Stimulated activated naive CD8-positive, alpha-beta T cell treated with anti-CD3 and anti-CD28 coated beads, Interleukin-15, Interleukin-2, amounts not matched to agents 100 ng/mL and 50 ng/mL, for 24 hours (primary cell): ENCODE measurements around the gene ANKRD11.
"Not testable (repeated sequence)": the region's sequence is repeated elsewhere in the genome, so short reads cannot be mapped to it uniquely, and the experiment has no call there.

ENCODE experiments used
- H3K27ac Mint-ChIP-seq: one replicate; pipeline ENCODE4 v1.8.0; 2021; ENCODE audit warnings: mild to moderate bottlenecking, mixed read lengths
- H3K27me3 Mint-ChIP-seq: one replicate; pipeline ENCODE4 v1.8.0; 2021; ENCODE audit warnings: mixed read lengths
- H3K36me3 Mint-ChIP-seq: one replicate; pipeline ENCODE4 v1.8.0; 2021; ENCODE audit warnings: low read depth, mixed read lengths
- H3K4me1 Mint-ChIP-seq: one replicate; pipeline ENCODE4 v1.8.0; 2021; ENCODE audit warnings: low read depth, mixed read lengths
- H3K4me3 Mint-ChIP-seq: one replicate; pipeline ENCODE4 v1.8.0; 2021; ENCODE audit warnings: mild to moderate bottlenecking, mixed read lengths
- H3K9me3 Mint-ChIP-seq: one replicate; pipeline ENCODE4 v1.8.0; 2021; ENCODE audit warnings: mixed read lengths

Gene ANKRD11

DNA sequence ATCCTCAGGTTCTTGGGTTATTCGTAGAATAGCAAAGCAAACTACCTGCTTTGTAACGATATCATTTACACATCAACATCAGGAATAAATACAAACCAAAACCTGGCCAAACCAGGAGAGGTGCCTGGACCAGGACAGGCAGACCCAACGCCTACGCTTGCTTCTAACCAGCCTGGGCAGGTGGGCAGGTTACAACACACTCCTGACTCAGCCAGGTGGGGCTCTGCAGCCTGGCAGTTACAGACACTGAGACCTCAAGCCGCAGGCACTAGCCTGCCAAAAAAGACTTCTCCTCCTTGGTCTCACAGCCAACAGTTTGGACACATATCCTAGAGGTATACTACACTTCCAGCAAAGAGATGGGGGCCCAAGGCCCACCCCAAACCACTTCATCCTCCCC, 14.0 kb downstream of the ANKRD11 start:
- H3K27me3 Mint-ChIP-seq: no peaks in the 10 kb centered on the region
- peaks cover 28% of the 10 kb centered on the region for H3K36me3 Mint-ChIP-seq
- peaks cover 96% of the 10 kb centered on the region for H3K4me1 Mint-ChIP-seq
- H3K4me3 Mint-ChIP-seq: peak overlapping the region; percentile 28
- H3K27ac Mint-ChIP-seq: peak overlapping the region; percentile 59
- H3K9me3 Mint-ChIP-seq: no peaks in the 10 kb centered on the region

DNA sequence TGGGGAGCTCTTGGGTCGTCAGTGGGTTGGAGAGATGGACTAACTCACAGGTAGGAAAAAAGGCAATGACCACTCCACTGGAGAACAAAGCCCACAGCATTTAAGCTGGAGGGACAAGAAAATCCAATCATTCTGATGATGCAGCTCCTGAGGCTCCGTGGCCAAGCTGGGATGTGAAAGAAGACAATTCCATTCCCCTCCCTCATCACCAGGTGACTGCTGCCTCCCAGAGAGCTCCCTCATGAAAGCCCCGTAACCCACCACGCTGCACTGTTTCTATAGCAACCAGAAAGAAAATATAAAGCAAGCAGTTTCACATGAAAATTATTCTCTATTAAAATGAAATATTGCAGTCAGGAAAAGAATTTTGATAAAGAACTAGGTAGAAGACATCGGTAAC, 15.2 kb downstream of the ANKRD11 start:
- Mint-ChIP-seq H3K27me3 (no peaks in the 10 kb centered on the region), H3K27ac (peak overlapping the region; percentile 45), H3K4me3 (no peak overlapping the region)

DNA sequence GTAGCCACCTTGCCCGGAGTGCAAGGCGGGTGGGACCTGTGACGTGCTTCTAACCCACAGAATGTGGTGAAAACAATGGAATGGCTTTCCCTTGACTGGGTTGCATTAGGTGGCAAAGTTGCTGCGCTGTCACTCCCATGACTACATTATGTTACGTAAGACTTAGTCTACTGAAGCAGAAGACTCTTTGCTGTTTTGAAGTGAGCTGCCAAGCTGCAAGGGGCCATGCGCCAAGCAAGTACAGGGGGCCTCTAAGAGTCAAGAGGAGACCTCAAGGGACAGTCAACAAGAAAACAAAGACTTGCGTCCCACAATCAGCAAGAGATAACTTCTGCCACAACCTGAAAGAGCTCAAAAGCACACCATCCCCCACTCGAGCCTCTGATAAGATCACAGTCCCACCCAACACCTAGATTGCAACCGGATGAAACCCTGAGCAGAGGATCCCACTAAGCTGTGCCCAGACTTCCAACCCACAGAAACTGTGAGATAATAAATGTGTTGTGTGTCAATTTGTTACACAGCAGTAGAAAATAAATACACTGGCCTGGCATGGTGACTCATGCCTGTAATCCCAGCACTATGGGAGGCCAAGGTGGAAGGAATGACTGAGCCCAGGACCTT, 16.5 kb downstream of the ANKRD11 start:
- H3K27me3 Mint-ChIP-seq: no peaks in the 10 kb centered on the region
- H3K4me1 Mint-ChIP-seq: peaks cover 88% of the 10 kb centered on the region
- peak overlapping the region; percentile 45 for H3K4me3 Mint-ChIP-seq
- H3K9me3 Mint-ChIP-seq: no peaks in the 10 kb centered on the region
- peak overlapping the region; percentile 77 for H3K27ac Mint-ChIP-seq
- H3K36me3 Mint-ChIP-seq: peaks cover 30% of the 10 kb centered on the region

More for the DNA sequence above, 15.2 kb downstream of the ANKRD11 start:
- peaks cover 23% of the 10 kb centered on the region for H3K36me3 Mint-ChIP-seq
- no peaks in the 10 kb centered on the region for H3K9me3 Mint-ChIP-seq
- peaks cover 90% of the 10 kb centered on the region for H3K4me1 Mint-ChIP-seq

DNA sequence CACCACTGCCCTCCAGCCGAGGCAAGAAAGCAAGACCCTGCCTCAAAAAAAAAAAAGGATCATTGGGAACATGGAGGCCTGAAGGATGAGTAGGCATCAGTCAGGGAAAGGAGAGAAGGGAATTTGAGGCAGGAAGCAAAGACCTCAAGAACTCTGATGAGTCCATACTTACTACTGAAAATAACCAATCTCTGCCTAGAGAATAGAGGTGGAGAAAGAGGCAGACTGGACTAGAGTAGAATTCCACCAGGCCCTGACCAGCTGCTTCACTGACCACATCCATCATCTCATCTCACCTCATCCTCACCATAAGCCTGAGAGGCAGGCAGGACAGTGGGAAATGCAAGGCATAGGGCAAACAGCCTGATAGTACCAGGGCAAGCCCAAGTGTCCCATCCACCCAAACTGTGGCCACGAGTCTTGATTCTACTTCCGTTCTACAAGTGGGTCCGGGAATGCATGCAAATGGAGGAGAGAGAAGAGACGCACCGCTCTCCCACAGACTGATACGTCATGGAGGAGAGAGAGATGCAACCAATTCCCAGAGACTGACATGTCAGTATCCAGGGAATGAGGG, 17.1 kb downstream of the ANKRD11 start:
- no peaks in the 10 kb centered on the region for H3K27me3 Mint-ChIP-seq
- no peak overlapping the region for H3K27ac Mint-ChIP-seq
- peaks cover 34% of the 10 kb centered on the region for H3K36me3 Mint-ChIP-seq
- no peaks in the 10 kb centered on the region for H3K9me3 Mint-ChIP-seq
- peaks cover 88% of the 10 kb centered on the region for H3K4me1 Mint-ChIP-seq
- no peak overlapping the region for H3K4me3 Mint-ChIP-seq

DNA sequence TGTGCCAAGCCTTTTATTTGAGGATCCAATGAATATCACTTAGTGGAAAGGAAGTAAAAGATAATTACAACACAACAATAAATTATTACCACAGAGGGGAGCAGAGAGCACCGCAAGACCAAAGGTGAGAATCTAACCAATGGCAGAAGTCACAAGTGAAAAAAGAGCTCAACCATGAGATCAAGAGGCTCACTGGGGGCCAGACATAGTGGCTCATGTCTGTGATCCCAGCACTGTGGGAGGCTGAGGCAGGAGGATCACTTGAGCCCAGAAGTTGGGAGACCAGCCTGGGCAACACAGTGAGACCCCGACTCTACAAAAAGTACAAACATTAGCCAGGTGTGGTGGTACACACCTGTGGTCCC, 17.7 kb downstream of the ANKRD11 start:
- Mint-ChIP-seq H3K36me3 (peaks cover 34% of the 10 kb centered on the region), H3K27ac (peak overlapping the region; percentile 53), H3K4me1 (peaks cover 88% of the 10 kb centered on the region), H3K4me3 (peak overlapping the region; percentile 18), H3K9me3 (no peaks in the 10 kb centered on the region), H3K27me3 (no peaks in the 10 kb centered on the region)

DNA sequence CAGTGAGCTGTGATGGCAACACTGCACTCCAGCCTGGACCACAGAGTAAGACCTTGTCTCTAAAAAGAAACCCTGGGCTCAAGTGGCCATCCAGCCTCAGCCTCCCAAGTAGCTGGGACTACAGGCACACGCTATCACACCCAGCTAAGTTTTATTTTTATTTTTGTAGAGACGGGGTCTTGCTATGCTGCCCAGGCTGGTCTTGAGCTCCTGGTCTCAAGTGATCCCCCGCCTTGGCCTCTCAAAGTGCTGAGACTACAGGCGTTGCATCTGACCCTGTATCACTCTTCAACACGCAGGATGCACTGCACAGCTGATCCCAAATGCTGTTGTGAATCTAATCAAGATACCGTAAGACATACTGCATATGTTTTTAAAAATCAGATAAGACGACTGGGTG, 23.0 kb downstream of the ANKRD11 start:
- Mint-ChIP-seq H3K27me3 (no peaks in the 10 kb centered on the region), H3K27ac (no peak overlapping the region), H3K4me1 (peaks cover 75% of the 10 kb centered on the region), H3K9me3 (no peaks in the 10 kb centered on the region), H3K36me3 (peaks cover 34% of the 10 kb centered on the region), H3K4me3 (no peak overlapping the region)

DNA sequence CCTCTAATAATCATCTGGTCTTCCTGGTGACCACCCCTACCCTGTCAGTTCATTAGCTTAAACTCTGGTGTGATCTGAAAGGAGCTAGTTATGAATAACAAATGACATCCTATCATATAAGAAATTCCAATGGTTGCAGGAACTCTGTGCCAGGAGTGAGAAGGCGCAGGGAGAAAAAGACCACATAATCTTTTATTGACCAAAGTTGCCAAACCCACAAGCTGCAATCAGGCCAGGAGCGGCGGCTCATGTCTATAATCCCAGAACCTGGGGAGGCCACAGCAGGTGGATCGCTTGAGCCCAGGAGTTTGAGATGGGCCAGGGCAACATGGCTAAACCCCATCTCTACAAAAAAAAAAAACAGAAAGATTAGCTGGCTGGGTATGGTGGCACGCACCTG, 23.4 kb downstream of the ANKRD11 start:
- H3K27ac Mint-ChIP-seq: peak overlapping the region; percentile 36
- no peak overlapping the region for H3K4me3 Mint-ChIP-seq
- peaks cover 71% of the 10 kb centered on the region for H3K4me1 Mint-ChIP-seq
- H3K36me3 Mint-ChIP-seq: peaks cover 30% of the 10 kb centered on the region
- no peaks in the 10 kb centered on the region for H3K9me3 Mint-ChIP-seq
- H3K27me3 Mint-ChIP-seq: no peaks in the 10 kb centered on the region

DNA sequence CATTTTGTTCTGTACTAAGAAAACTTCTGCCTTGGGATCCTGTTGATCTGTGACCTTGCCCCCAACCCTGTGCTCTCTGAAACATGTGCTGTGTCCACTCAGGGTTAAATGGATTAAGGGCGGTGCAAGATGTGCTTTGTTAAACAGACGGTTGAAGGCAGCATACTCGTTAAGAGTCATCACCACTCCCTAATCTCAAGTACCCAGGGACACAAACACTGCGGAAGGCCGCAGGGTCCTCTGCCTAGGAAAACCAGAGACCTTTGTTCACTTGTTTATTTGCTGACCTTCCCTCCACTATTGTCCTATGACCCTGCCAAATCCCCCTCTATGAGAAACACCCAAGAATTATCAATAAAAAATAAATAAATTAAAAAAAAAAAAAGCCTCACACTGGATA, 27.0 kb downstream of the ANKRD11 start:
- H3K27ac Mint-ChIP-seq, H3K4me3 Mint-ChIP-seq, H3K9me3 Mint-ChIP-seq, H3K27me3 Mint-ChIP-seq: not testable (repeated sequence)
- Mint-ChIP-seq H3K36me3 (peaks cover 17% of the 10 kb centered on the region), H3K4me1 (peaks cover 74% of the 10 kb centered on the region)

DNA sequence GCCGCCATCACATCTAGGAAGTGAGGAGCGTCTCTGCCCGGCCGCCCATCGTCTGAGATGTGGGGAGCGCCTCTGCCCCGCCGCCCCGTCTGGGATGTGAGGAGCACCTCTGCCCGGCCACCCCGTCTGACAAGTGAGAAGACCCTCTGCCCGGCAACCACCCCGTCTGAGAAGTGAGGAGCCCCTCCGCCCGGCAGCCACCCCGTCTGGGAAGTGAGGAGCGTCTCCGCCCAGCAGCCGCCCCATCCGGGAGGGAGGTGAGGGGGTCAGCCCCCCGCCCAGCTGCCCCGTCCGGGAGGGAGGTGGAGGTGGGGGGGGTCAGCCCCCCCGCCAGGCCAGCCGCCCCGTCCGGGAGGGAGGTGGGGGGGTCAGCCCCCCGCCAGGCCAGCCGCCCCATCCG, 27.7 kb downstream of the ANKRD11 start:
- Mint-ChIP-seq H3K36me3 (peaks cover 19% of the 10 kb centered on the region), H3K4me1 (peaks cover 74% of the 10 kb centered on the region)
- not testable (repeated sequence) for H3K4me3 Mint-ChIP-seq, H3K27ac Mint-ChIP-seq, H3K9me3 Mint-ChIP-seq, H3K27me3 Mint-ChIP-seq

DNA sequence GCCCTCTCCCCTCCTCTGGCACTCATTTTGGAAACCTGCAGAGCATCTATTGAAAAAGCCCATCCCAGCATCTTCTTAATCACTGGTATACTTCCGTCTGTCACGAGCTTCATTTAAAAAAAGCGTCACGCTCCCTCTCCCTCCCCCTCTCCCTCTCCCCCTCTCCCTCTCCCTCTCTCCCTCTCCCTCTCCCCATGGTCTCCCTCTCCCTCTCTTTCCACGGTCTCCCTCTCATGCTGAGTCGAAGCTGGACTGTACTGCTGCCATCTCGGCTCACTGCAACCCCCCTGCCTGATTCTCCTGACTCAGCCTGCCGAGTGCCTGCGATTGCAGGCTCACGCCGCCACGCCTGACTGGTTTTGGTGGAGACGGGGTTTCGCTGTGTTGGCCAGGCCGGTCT, 28.5 kb downstream of the ANKRD11 start:
- H3K36me3 Mint-ChIP-seq: peaks cover 21% of the 10 kb centered on the region
- not testable (repeated sequence) for H3K27me3 Mint-ChIP-seq, H3K9me3 Mint-ChIP-seq, H3K27ac Mint-ChIP-seq, H3K4me3 Mint-ChIP-seq
- H3K4me1 Mint-ChIP-seq: peaks cover 71% of the 10 kb centered on the region

DNA sequence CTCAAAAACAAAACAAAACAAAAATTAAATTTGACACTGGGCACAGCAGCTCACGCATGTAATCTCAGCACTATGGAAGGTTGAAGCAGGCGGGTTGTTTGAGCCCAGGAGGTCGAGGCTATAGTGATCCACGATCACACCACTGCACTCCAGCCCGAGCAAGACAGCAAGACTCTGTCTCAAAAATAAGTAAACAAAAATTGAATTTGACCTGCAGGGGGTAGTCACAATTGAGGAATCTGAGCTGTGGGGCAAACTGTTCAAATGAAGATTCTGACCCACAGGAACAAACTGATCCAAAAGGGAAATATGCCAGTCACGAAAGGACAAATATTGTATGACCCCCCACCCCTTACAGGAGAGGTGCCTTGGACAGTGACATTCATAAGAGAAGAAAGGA, 29.8 kb downstream of the ANKRD11 start:
- Mint-ChIP-seq H3K27ac (no peak overlapping the region), H3K9me3 (no peaks in the 10 kb centered on the region), H3K36me3 (peaks cover 15% of the 10 kb centered on the region), H3K4me1 (peaks cover 70% of the 10 kb centered on the region), H3K27me3 (no peaks in the 10 kb centered on the region), H3K4me3 (no peak overlapping the region)

DNA sequence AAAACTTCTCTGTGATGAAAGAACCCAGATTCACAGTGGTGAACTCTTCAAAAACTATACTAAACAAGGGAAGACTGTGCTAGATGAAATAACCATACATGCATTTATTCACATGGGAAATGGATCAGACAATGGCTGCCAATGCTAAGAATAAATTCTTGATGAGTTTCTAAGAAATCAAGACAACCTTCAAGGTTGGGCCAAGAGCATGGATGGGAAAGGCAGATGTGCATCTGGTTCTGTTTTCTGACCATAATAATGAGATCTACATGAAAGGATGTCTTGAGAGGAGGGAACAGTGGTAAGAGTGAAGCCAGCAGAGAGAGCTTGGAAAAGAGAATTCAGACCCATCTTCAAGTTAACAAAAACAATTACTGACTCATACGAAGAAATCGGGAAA, 31.4 kb downstream of the ANKRD11 start:
- Mint-ChIP-seq H3K9me3 (no peaks in the 10 kb centered on the region), H3K27ac (peak overlapping the region; percentile 61), H3K27me3 (no peaks in the 10 kb centered on the region), H3K36me3 (peaks cover 13% of the 10 kb centered on the region), H3K4me1 (peaks cover 68% of the 10 kb centered on the region), H3K4me3 (no peak overlapping the region)

DNA sequence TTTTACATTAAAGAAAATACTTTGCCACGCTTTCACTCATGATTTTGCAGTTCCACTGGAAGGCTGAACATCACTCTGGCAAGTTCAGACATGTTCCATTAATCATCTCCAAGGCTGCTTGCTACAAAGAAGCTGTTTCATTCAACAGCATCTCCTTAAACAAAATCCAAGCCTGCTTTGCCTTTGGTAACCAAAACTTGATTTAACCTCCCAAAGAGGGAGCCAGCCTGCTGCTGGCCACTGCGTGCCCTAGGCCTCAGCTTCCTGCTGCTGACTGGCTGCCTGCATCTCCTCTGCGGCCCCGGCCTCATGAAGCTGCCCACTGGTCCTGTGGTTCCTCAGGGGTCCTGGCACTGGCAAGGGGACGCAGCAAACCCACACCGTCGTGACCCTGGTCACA, 31.8 kb downstream of the ANKRD11 start:
- Mint-ChIP-seq H3K36me3 (peaks cover 13% of the 10 kb centered on the region), H3K4me3 (no peak overlapping the region), H3K4me1 (peaks cover 68% of the 10 kb centered on the region), H3K27ac (peak overlapping the region; percentile 61), H3K27me3 (no peaks in the 10 kb centered on the region), H3K9me3 (no peaks in the 10 kb centered on the region)

DNA sequence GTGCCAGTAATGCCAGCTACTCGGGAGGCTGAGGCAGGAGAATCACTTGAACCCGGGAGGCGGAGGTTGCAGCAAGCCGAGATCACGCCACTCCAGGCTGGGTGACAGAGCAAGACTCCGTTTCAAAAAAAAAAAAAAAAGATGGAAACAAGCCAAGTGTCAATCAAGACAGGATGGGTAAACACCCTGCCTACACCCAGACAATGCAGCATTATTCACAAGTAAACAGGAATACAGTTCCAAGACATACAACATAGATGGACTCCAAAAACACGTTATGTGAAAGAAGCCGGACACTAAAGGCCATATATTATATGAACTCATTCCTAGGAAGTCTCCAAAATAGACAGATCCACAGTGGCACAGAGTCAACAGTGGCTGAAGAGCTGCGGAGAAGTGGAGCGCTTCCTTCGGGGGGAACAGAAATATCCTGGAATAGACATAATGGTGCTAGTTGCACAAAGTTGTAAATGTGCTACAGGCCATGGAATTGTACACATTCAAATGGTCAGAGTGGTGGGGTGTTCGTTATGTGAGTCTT, 33.9 kb downstream of the ANKRD11 start:
- Mint-ChIP-seq H3K36me3 (peaks cover 13% of the 10 kb centered on the region), H3K4me3 (no peak overlapping the region), H3K27ac (no peak overlapping the region), H3K4me1 (peaks cover 83% of the 10 kb centered on the region), H3K9me3 (no peaks in the 10 kb centered on the region), H3K27me3 (no peaks in the 10 kb centered on the region)

DNA sequence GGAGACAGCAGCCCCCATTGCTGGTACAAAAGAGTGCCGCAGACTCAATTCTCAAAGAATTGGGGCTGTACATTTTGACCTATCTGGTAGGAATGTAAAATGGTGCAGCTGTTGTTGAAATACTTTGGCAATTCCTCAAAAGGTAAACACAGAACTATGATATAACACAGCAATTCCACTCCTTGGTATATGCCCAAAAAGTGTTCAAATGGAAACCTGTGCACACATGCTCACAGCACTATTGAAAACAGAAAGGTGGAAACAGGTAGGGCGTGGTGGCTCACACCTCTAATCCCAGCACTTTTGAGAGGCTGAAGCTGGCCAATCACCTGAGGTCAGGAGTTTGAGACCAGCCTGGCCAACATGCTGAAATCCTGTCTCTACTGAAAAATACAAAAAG, 34.7 kb downstream of the ANKRD11 start:
- H3K27me3 Mint-ChIP-seq: no peaks in the 10 kb centered on the region
- H3K4me3 Mint-ChIP-seq: no peak overlapping the region
- no peaks in the 10 kb centered on the region for H3K9me3 Mint-ChIP-seq
- peaks cover 18% of the 10 kb centered on the region for H3K36me3 Mint-ChIP-seq
- H3K27ac Mint-ChIP-seq: no peak overlapping the region
- peaks cover 83% of the 10 kb centered on the region for H3K4me1 Mint-ChIP-seq

DNA sequence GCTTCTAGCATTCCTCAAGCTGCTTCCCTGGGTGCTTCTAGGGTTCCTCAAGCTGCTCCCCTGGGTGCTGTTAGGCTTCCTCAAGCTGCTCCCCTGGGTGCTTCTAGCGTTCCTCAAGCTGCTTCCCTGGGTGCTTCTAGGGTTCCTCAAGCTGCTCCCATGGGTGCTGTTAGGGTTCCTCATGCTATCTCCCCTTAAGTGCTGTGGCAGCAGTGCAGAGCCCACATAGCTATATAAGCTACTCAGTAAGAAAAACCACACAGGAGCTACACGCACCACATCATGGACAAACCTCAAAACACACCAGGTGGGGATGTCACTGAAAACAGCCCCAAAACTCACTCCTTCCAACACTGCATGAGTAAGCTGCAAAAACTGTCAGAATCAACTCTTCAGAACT, 35.2 kb downstream of the ANKRD11 start:
- Mint-ChIP-seq H3K4me3 (peak overlapping the region; percentile 25), H3K27me3 (no peaks in the 10 kb centered on the region), H3K27ac (peak overlapping the region; percentile 74), H3K4me1 (peaks cover 85% of the 10 kb centered on the region), H3K36me3 (peaks cover 18% of the 10 kb centered on the region), H3K9me3 (no peaks in the 10 kb centered on the region)
